ENCODE measurements around the gene CKS2. TPM values are rescaled to one million over a fixed set of nuclear protein-coding genes. Genes with fewer than 3 reads are reported as not detected.

CKS2 gene
- total RNA-seq, 1 donor from 2014 or later = 4.4 TPM

DNA sequence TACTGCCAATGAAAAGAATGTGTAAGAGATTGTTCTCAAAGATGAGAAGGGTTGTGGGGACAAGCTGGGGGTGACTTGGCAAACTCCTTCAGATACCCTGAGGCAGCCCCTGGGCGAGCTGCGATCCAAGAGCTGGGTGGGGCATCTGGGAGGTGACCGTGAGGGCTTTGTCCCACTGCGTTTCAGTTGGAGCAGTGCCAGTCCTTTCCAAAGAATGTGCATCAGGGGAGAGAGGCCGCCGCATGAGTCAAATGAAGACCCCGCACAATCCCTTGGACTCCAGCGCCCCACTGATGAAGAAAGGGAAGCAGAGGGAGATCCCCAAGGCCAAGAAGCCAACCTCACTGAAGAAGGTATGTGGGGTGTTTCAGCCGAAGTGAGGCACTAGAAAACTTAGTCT is 35.7 kb downstream of the CKS2 start:
- ATAC-seq (no peak), DNase-seq (ENCODE audit: low spot score) (peak; percentile 41)

DNA sequence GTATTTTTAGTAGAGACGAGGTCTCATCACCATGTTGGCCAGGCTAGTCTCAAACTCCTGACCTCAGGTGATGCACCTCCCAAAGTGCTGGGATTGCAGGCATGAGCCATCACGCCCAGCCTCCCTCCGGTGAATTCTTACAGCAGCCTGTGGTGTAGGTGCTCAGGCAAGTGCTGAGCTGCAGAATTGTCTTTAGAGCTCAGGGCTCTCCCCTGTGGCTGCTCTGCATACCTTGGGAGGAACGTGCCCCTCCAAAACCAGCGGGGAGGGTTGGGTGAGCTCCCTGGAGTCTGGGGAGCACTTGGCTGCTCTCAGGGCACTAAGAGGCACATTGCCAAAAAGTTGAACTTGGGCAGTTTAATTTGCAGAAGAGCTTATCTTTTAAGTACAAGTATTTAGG is 36.7 kb downstream of the CKS2 start:
- peak; percentile 27 for DNase-seq (ENCODE audit: low spot score)
- no peak for ATAC-seq

DNA sequence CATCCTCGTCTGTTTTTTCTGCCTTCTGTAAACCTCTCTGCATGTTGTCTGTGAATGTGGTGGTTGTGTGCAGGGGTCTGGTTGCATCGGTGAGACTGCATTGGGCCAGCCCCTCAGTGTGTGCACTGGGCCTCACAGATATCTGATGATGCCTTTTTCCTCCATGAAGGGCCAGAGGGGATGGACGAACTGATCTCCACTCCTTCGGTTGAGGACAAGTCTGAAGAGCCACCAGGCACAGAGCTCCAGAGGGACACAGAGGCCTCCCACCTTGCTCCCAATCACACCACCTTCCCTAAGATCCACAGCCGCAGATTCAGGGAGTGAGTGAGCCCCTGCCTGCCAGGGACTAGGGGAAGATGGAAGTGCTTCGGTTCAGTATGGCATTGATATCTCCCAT is 38.6 kb downstream of the CKS2 start:
- ATAC-seq (no peak), DNase-seq (ENCODE audit: low spot score) (no peak)

DNA sequence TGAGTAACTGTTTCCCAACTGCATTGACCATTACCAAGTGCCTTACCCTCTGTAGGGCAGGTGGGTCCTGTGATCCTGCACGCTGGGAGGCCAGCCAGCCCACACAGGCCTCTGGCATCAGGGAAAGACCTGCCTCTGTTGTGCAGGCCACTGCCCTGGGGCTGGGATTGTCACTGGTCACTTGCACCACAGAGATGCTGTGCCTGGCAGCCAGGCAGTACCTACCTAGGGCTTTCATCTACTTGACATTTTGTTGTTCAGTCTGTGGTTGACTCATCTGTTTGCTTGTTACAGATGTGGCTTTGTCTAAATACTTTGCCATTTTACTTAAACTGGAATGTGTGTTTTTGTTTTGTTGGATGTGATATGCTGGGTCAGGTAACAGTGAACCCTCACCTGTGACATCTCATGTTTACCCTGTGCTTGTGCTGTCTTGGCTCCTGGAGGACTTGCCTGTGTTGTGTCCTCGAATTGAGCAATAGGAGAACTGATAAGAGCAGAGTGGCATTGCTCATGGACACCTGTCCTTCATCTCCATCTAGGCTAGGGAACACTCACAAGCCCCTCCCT is 40.1 kb downstream of the CKS2 start:
- ATAC-seq (peak; percentile 90), DNase-seq (ENCODE audit: low spot score) (peak; percentile 82)

DNA sequence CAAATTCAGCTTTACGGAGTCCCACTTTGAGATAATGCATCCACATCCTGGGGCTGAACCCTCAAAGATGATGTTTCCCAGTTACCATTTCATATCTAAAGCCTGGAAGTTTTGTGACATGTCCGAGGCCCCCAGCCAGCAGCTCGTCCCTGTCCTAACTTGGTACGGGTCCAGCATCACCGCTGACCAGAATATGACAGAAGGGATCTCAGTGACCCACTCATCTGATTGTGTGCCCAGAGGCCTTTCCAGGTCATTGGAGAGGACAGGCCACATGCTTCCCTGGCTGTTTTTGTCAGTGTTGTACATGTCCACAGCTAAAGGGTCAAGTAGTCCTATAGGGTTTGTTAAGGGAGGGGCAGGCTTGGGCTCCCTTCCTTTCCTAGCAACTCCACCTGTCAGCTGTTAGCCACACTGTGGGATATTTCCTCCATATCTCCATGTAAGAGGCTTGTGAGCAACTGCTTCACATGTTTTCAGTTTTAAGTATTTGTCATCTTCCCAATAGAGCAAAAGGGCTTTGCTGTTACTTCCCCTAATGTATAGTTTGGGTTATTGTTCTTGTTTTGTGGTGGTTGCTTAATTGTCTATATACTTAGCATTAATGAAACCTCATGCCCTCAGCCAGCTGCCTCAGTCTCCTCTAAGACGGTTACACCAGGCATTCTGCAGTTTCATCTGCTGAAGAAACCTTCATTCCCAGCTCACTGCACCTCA is 40.7 kb downstream of the CKS2 start:
- DNase-seq (ENCODE audit: low spot score) = peak; percentile 72
- ATAC-seq = peak; percentile 58

DNA sequence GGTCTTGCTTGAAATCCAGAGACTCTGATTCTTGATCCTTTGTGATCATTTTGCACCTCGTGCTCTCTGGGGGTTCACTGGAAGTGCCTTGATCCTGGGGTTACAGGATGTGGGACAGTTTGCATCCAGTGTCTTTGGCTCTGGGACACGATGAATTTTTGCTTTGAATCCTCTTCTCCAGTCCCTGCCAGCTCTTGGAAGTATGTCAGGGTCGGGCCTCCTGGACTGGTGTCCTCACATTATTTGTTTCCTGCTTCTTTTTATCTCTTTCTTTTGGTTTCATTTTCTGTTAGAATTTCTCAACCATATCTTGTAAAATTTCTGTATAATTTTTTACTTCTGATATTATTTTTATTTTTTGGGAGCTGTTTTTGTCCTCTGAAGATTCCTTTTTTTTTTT is 41.5 kb downstream of the CKS2 start:
- ATAC-seq = no peak
- DNase-seq (ENCODE audit: low spot score) = peak; percentile 48

DNA sequence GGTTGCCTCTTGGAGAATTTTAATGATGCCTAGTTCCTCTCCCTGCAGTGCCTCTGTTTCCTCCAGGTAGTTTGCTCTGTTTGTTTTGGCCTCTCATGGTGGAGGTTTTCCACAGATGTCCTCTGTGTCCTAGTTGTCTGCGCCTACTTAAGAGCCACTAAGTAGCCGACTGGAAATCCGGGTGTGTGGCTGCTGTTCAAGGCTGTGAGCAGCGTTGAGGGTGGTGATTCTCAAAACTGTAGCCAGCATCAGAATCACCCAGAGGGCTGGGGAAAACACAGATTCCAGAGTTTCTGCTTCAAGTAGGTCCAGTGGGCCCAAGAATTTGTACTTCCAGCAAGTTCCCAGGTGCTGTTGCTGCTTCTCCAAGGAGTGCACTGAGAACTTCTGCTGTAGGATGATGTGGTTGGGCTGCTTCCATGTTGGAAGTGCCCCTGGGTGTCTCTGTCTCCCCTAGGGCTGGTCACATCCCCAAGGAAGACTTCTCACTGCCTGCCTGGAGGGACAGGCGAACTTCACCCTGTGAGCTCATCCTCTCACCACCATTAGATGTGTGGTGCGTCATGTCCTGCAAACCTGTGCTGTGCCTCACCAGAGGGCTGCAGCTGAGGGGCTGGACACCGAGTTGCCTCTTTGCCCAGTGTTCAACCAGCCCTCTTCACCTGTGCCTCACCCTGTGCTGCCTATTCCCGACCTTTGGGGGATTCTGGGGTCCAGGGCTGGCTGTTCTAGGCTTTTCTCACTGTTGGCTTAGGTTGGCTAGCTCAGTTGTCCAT is 42.1 kb downstream of the CKS2 start:
- ATAC-seq (no peak), DNase-seq (ENCODE audit: low spot score) (peak; percentile 37)

DNA sequence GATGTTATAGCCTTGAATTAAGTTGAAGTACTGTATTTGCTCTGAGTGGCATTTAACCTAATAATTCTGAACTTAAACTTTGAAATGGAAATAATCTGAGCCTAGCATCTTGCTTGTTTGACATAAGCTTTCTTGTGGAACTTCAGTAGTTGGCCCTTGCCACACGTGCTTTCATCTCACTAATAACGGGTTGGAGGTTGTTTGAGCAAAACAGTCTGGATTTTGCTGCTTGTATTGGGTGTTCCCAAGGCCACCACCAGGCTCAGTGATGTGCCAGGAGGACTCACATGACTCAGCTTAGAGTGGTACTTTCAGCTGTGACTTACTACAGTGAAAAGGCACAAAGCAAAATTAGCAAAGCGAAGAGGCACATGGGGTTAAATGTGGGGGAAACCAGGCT is 43.0 kb downstream of the CKS2 start:
- no peak for DNase-seq (ENCODE audit: low spot score)
- ATAC-seq = no peak

DNA sequence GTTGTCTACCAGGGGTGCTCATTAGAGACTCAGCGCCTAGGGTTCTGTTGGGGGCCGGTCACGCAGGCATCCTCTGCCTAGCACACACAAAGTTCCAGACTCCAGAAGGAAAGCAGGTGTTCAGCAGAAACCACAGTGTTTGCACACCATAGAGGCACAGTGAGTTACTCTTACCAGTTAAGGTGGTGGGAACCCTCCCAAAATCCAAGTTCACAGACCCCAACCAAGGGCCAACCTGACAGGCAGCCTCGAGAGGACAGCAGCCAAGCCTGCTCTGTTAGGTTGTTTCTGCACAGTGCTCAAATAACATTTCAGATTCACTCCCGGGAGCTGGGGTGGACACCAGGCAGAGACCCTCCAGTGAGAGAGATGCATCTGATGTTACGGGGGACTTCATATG is 43.5 kb downstream of the CKS2 start:
- ATAC-seq = no peak

DNA sequence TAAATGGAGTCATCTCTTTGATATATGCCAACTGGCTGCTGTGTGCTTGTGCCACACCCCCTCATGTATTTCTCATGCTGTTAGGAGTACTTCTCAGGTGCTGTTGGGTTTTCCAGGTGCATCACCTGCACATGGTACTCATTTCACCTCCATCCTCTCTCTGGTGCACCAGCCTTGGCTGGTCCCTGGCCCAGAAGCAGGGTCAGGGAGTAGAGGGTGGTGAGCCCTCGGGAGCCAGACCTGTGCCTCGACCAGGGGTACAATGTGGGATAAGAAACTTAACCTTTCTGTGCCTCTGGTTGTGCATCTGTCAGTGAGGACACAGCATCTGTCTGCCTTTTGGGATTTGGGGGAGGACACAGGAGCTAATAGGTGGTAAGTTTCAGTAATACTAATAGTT is 45.8 kb downstream of the CKS2 start:
- ATAC-seq (no peak), DNase-seq (ENCODE audit: low spot score) (no peak)

More for the DNA sequence above, 43.5 kb downstream of the CKS2 start:
- DNase-seq (ENCODE audit: low spot score) = no peak

DNA sequence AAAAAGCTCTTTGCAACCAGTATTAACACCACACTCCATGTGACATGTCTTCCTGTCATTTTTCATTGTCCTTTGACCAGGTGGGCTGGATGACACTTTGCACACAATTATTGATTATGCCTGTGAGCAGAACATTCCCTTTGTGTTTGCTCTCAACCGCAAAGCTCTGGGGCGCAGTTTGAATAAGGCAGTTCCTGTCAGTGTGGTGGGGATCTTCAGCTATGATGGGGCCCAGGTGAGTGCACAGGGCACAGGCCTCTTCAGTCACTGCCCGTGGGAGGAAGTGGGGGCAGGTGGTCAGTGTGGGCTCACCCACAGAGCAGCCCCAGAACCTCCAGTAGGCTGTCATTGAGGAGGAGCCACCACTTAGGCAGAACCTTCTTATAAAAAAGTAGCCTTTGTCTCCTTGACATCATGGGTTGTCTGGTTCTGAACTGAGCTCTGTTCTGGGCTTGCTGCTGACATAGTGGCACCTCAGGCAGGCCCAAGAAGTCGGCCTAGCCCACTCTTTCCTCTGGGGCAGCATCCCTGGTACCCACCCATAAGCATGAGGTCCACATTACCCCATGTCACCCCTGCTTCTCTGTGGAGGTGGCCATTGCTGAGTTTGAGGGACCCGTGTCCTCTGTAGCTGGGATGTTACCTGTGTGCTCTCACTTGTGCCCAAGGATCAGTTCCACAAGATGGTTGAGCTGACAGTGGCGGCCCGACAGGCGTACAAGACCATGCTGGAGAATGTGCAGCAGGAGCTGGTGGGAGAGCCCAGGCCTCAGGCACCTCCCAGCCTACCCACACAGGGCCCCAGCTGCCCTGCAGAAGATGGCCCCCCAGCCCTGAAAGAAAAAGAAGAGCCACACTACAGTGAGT is 46.6 kb downstream of the CKS2 start:
- peak; percentile 48 for DNase-seq (ENCODE audit: low spot score)
- ATAC-seq = peak; percentile 71

DNA sequence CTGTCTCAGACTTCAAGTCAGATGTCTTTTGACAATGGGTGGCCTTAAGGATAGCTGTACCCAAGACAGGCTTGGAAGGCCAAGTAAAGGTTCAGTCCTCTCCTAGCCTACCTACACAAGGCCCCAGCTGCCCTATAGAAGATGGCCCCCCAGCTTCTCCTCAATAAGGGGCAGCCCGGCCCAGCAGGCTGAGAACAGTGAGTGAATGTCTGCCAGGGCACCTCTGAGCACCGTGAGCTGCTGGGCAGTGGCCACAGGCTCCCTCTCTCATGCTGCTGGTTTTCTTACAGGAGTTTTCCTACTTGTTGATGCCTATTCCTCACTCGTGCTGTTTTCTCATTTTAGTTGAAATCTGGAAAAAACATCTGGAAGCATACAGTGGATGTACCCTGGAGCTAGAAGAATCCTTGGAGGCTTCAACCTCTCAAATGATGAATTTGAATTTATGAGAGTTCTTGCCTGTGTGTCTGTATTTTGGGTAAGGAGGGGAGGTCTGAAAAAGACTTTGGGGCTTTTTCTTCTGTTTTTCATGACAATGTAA is 47.5 kb downstream of the CKS2 start:
- DNase-seq (ENCODE audit: low spot score) = peak; percentile 37

DNA sequence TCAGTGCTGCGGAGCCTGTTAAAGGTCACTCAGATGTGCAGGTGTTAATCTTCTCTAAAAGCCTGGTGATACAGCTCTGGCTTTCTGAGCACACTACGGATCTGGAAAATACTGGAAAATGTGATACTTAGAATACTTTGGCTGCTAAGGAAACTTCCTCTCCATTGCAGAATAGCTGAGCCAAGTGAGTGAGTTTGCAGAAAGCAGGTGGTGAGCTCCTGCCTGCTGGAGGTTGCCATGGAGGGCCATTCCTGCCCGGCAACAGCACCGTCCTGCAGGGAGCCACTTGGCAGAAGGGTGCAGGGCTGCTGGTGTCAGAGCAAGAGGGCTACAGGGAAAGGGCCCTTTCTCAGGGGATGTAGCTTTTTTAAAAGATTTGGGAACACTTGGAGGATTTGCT is 48.0 kb downstream of the CKS2 start:
- peak; percentile 30 for DNase-seq (ENCODE audit: low spot score)
- ATAC-seq = no peak

More for the DNA sequence above, 47.5 kb downstream of the CKS2 start:
- ATAC-seq = no peak

DNA sequence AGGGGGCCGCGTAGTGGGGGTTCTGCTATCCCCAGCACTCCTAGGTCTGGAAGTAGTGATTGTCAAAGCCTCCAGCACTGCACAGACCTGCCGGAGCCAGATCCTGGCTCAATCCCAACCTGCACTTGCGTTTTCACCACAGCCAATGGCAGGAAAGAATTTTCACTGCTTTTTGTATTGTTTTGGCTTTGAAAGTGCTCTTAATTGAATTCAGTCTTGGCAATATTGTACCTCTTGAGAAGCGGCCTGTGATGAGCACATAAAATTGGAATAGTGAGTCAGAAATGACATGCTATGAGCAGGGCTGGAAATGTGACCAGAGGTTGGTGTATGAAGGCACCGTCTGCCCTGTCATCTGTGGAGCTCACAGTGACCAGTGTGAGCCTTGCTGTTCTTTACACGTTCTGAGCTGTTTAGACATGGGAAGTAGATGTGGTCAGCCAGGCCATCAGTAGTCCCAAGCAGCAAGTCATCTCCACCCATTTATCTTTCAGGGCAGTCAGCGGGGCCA is 48.8 kb downstream of the CKS2 start:
- DNase-seq (ENCODE audit: low spot score) = peak; percentile 41

DNA sequence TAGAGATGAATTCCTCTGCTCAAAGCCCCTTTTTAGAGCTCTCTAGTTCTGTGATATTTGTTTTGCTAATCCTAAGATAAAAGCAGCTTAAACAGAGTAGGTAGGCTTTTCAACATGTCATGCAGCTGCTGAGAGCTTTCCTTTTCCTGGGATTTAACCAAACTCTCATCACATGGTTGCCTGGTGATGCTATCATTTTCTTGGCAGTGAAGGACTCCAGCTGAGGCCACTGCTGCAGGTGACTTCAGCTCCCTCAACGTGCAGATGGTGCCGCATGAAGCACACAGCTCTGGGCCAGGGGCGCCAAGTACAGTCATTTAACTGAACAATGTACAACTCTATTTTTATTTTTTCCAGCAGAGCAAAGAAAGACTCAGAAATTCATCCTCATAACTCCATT is 49.5 kb downstream of the CKS2 start:
- no peak for ATAC-seq
- DNase-seq (ENCODE audit: low spot score) = no peak

More for the DNA sequence above, 48.8 kb downstream of the CKS2 start:
- ATAC-seq = no peak

DNA sequence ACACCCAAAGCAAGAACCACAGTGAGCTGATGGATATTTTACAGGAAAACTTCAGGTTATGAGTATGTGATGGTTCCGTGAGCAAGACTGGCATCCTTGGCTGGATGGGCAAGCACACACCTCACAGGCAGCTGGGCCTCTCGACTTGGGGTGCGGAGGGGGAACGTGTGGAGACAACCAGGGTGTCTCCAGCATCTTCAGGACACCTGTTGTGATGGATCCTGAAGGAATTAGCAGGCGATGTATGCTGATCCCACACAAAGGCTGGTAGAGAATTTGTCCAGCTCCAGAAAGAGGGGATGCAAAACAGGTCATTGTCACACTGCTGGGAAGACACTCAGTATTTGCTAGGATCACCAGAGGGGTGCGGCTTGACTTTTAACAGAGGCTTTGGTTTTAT is 50.0 kb downstream of the CKS2 start:
- DNase-seq (ENCODE audit: low spot score) = peak; percentile 34
- ATAC-seq = no peak

DNA sequence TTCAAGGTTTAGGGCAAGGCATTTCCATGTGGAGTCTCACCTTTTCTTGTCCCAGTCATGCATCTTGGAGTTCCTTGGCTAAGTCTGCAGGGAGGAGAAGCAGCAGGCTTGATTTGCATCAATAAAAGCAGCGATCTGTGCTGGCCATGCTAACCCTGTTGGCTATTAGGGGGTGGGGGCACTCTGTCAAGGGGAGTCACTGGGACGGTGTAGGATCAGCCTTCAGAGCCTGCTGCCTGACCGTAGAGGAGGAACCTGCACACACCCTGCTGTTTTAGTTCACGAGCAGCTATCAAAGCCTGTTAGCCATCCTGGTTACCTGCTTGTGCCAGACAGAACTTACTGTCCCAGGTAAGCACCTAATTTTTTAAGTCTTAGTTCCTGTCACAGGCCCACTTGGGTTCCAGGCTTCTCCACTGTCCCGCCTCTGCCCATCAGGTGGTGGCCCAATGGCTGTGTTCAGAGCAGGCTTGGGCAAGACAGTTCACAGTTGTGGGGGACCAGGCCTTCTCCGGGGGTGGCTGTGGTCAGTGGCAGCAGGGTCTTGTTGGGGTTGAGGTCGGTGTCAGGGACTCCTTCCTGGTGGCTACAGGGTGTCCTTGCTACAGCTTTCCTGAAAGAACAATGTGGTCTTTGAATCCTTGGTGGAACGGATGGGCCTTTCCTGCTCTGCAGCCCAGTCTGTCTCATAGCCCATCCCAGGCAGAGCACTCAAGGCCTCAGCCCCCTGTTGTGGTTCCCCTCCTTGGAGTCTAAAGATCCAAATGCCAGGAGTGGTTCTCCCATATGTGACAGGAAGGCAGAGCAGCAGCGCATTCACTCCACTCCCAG is 51.0 kb downstream of the CKS2 start:
- DNase-seq (ENCODE audit: low spot score) (peak; percentile 38), ATAC-seq (no peak)

DNA sequence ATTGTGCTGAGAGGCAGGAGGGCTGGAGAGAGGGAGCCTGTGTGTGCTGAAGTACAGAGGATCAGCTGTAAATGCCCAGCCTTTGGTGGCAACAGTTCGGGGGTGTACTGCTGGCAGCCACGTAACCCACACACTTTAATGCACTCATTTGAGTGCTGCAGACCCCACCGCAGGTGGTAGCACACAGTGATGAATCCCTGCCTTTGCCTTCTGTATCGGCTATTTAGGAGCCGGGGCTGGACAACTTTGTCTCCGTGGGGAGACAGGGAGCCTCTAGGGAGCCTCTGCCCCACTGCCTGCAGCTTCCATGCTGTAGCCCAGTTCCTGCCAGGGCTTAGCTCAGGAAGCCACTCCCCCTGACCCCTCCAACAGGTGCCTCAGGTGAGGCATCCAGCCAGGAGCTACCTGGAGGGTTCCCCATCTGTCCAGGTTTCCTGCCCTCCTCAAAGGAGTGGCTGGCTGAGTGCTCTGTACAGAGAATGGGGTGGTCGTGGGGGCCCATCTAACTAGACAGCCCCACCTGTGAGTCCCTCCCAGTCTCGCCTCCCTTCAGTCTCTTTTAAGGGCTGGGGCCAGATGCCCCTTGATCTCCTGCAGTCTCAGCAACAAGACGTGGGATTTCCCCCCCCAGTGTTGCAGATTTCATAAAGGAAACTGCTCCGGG is 51.8 kb downstream of the CKS2 start:
- DNase-seq (ENCODE audit: low spot score) (peak; percentile 31), ATAC-seq (no peak)

DNA sequence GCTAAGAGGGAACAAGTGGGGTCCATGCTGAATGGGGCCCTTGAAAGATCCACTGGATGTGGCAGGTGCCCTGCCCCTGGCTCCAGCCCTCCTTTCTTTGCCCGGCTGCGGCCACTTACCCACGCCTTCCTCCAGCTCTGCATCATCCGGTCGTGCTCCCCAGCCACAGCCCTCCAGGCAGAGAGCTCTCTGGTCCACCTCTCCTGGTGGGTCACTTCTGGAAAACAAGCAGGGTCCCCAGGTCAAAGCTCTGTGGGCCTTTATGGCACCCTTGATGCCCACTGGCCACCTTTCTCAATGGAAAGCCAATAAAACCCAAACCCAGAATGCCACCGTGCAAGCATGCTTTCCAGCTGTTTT is 52.3 kb downstream of the CKS2 start:
- ATAC-seq (no peak), DNase-seq (ENCODE audit: low spot score) (peak; percentile 33)

Data from left lobe of liver (tissue), 2 donors.